OCI-LY1 (cell line): ENCODE results near the gene AAR2.

Experiments
- H2AFZ ChIP-seq: fragments of 200-600 bp; sonication (generic), shearing (Covaris generic); 2 replicates; pipeline ENCODE4 v1.6.0; 2014; ENCODE audit warnings: antibody characterized with exemption, mild to moderate bottlenecking, low read length
- H3F3A ChIP-seq: fragments of 200-600 bp; sonication (generic), shearing (Covaris generic); 2 replicates; pipeline ENCODE4 v1.6.0; 2014; ENCODE audit warnings: mild to moderate bottlenecking, antibody characterized with exemption, low read length, moderate library complexity; ENCODE audit not compliant: insufficient read depth
- H3K27ac ChIP-seq: fragments of 200-600 bp; sonication (generic); 2 replicates; pipeline ENCODE4 v1.5.1; 2014; ENCODE audit warnings: low read length, mixed run types, mild to moderate bottlenecking, low read depth; ENCODE audit not compliant: poor library complexity, severe bottlenecking
- H3K27me3 ChIP-seq: fragments of 200-600 bp; sonication (generic); 2 replicates; pipeline ENCODE4 v1.6.0; 2014; ENCODE audit warnings: antibody characterized with exemption, mild to moderate bottlenecking, low read length, moderate library complexity; ENCODE audit not compliant: insufficient read depth
- H3K36me3 ChIP-seq: fragments of 200-600 bp; sonication (generic); 2 replicates; pipeline ENCODE4 v1.6.1; 2014; ENCODE audit warnings: mild to moderate bottlenecking, antibody characterized with exemption, low read length, moderate library complexity, mixed read lengths; ENCODE audit not compliant: insufficient read depth
- H3K4me1 ChIP-seq: fragments of 200-600 bp; sonication (generic); 2 replicates; pipeline ENCODE4 v1.5.1; 2014; ENCODE audit warnings: mild to moderate bottlenecking, low read length, moderate library complexity; ENCODE audit not compliant: insufficient read depth, severe bottlenecking
- H3K4me2 ChIP-seq: fragments of 200-600 bp; sonication (generic), shearing (Covaris generic); 2 replicates; pipeline ENCODE4 v1.6.1; 2014; ENCODE audit warnings: low read length
- H3K4me3 ChIP-seq: fragments of 200-600 bp; sonication (generic); 2 replicates; pipeline ENCODE4 v1.5.1; 2014; ENCODE audit warnings: low read length, low read depth, mild to moderate bottlenecking, mixed read lengths; ENCODE audit not compliant: poor library complexity, severe bottlenecking
- H3K79me2 ChIP-seq: fragments of 200-600 bp; shearing (Covaris generic); 2 replicates; pipeline ENCODE4 v1.6.1; 2016; ENCODE audit warnings: mixed run types, low read length, mixed read lengths; ENCODE audit not compliant: insufficient read depth
- H3K9ac ChIP-seq: fragments of 200-600 bp; sonication (generic), shearing (Covaris generic); 2 replicates; pipeline ENCODE4 v1.6.1; 2014; ENCODE audit warnings: mild to moderate bottlenecking, low read length, mixed read lengths
- H3K9me2 ChIP-seq: fragments of 200-600 bp; sonication (generic), shearing (Covaris generic); 2 replicates; pipeline ENCODE4 v1.6.1; 2014; ENCODE audit warnings: low read depth, mild to moderate bottlenecking, low read length, mixed read lengths
- H3K9me3 ChIP-seq: fragments of 200-600 bp; shearing (Covaris generic); 2 replicates; pipeline ENCODE4 v1.6.1; 2014; ENCODE audit warnings: low read length, mixed read lengths
- H4K20me1 ChIP-seq: fragments of 200-600 bp; sonication (generic), shearing (Covaris generic); 2 replicates; pipeline ENCODE4 v1.6.0; 2016; ENCODE audit warnings: mild to moderate bottlenecking, low read length; ENCODE audit not compliant: insufficient read depth
- CTCF ChIP-seq: fragments of 200-600 bp; sonication (generic), shearing (Covaris generic); IDR thresholded peaks from 2 replicates; pipeline ENCODE4 v1.5.1; 2017; ENCODE audit warnings: mild to moderate bottlenecking, antibody characterized with exemption, low read length, moderate library complexity, mixed read lengths
- EZH2 ChIP-seq: fragments of 200-600 bp; sonication (generic), shearing (Covaris generic); IDR thresholded peaks from 2 replicates; pipeline ENCODE4 v1.8.0; 2017; ENCODE audit warnings: borderline replicate concordance, mixed run types, mild to moderate bottlenecking, antibody characterized with exemption, low read length, moderate library complexity, mixed read lengths

Gene AAR2

GRCh38 chr20:36197271-36197670, 39.0 kb upstream of the AAR2 start:
- Histone ChIP-seq H4K20me1 (no peaks in the 10 kb centered on the region), H3K4me2 (no peak overlapping the region), H3F3A (no peaks in the 10 kb centered on the region), H3K4me3 (no peak overlapping the region), H2AFZ (no peak overlapping the region), H3K27ac (no peak overlapping the region), H3K4me1 (no peaks in the 10 kb centered on the region), H3K79me2 (no peaks in the 10 kb centered on the region), H3K27me3 (0 out of 2 replicates have a peak, but pooled peaks cover 16% of the 10 kb centered on the region), H3K9ac (no peak overlapping the region), H3K36me3 (no peaks in the 10 kb centered on the region), H3K9me3 (no peaks in the 10 kb centered on the region), H3K9me2 (no peaks in the 10 kb centered on the region)
- TF ChIP-seq CTCF (no peak), EZH2 (no peak)

- no peaks in the 10 kb centered on the region for H3K36me3 ChIP-seq
- H3K9ac ChIP-seq = no peak overlapping the region
- H3F3A ChIP-seq = no peaks in the 10 kb centered on the region
- TF ChIP-seq CTCF = peak; percentile 82
- no peak for TF ChIP-seq EZH2
- no peaks in the 10 kb centered on the region for H4K20me1 ChIP-seq
- H3K4me3 ChIP-seq = no peak overlapping the region
- no peaks in the 10 kb centered on the region for H3K9me2 ChIP-seq
- no peak overlapping the region for H3K27ac ChIP-seq
- H3K4me2 ChIP-seq = no peak overlapping the region
- 0 out of 2 replicates have a peak, but pooled peaks cover 8% of the 10 kb centered on the region for H3K27me3 ChIP-seq
- no peaks in the 10 kb centered on the region for H3K4me1 ChIP-seq
- H2AFZ ChIP-seq = no peak overlapping the region
- H3K79me2 ChIP-seq = no peaks in the 10 kb centered on the region
- no peaks in the 10 kb centered on the region for H3K9me3 ChIP-seq
Measured at GRCh38 chr20:36199345-36200257, 36.7 kb upstream of the AAR2 start.

GRCh38 chr20:36200451-36200850, 35.8 kb upstream of the AAR2 start:
- H3K4me1 ChIP-seq = no peaks in the 10 kb centered on the region
- H3K79me2 ChIP-seq = no peaks in the 10 kb centered on the region
- H3K4me2 ChIP-seq = no peak overlapping the region
- no peaks in the 10 kb centered on the region for H3K9me2 ChIP-seq
- no peaks in the 10 kb centered on the region for H3F3A ChIP-seq
- no peak overlapping the region for H3K4me3 ChIP-seq
- H3K27ac ChIP-seq = no peak overlapping the region
- no peaks in the 10 kb centered on the region for H4K20me1 ChIP-seq
- H2AFZ ChIP-seq = no peak overlapping the region
- H3K9ac ChIP-seq = no peak overlapping the region
- H3K36me3 ChIP-seq = no peaks in the 10 kb centered on the region
- no peaks in the 10 kb centered on the region for H3K9me3 ChIP-seq
- TF ChIP-seq EZH2 (no peak), CTCF (no peak)
- H3K27me3 ChIP-seq = 0 out of 2 replicates have a peak, but pooled peaks cover 14% of the 10 kb centered on the region
